ENCODE results near the gene USP49. TPM values are rescaled to one million over a fixed set of nuclear protein-coding genes. Genes with fewer than 3 reads are reported as not detected.

The USP49 gene
- total RNA-seq, 1 donor from 2014 or later, result 10.6 TPM

DNA sequence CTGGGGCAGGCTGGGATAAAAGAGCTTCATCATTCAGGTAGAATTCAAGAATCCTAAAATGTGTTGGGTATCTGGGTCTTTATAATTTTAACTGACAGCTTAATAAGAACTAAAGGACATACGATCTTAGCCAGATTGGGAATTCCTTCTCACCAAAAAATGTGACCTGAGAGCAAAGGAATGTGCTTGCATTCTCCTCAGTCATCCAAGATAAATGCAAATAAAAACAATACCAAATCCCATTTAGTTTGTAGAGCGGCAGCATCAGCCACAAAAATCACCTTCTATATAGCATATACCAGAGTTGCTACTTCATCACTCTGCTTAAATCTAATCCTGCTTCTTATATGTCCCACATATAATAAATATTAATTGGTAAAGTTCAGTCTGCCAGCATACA lies 16.9 kb downstream of the USP49 start:
- DNase-seq (ENCODE audit: low spot score in 2 of 2) (no peak), FAIRE-seq (no peak)

DNA sequence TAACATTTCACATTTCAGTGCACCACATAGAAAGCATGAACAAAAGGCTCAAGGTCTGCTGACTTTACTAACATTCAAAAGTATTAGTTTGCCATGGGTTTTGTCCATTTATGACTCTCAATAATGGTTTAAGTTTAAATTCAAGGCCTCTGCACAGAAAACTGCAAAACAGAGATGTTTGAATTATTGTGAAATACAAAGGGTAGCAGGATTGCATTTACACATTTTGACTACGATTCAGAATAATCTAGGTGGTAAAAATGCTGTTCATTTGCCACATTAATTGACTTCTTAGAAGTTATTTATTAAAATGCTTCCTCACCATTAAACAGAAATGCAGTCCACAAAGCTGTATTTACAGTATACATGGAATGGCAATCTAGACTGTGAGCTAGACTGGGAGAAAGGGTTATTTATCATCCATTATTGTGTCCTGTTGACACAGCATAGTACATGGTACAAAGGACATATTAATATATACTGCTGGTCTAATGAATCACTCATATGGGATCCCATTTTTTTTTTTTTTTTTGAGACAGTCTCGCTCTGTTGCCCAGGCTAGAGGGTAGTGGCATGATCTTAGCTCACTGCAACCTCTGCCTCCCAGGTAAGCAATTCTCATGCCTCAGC lies 18.0 kb downstream of the USP49 start:
- FAIRE-seq (no peak), DNase-seq (ENCODE audit: low spot score in 2 of 2) (no peak)

DNA sequence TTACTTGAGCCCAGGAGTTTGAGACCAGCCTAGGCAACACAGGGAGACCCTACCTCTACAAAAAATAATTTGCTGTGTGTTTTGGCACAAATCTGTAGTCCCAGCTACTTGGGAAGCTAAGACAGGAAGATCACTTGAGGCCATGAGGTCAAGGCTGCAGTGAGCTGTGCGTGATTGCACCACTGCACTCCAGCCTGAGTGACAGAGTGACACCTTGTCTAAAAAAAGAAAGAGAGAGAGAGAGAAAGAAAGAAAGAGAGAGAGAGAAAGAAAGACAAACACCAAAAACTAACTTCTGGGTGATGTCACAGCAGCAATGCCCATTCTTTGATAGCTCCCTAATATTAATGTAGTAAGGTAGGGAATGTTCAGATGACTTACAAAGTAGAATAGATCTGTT lies 20.4 kb downstream of the USP49 start:
- DNase-seq (ENCODE audit: low spot score in 2 of 2) (no peak), FAIRE-seq (no peak)

DNA sequence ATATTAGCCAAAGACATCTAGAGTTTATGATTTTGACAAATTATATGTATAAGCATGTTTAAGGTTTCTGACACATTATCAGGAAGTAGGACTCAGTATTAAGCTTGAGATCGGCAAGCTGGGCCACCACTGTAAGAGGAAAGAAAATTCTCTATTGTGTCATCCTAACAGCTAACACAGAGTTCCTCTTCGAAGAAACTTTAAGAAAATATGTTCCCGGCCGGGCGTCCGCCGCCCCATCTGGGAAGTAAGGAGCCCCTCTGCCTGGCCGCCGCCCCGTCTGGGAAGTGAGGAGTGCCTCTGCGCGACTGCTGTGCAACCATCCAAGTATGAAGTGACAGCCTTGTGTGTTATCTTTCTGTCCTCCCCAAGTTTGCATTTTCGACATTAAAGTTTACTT lies 23.0 kb downstream of the USP49 start:
- FAIRE-seq, result no peak
- no peak for DNase-seq (ENCODE audit: low spot score in 2 of 2)

DNA sequence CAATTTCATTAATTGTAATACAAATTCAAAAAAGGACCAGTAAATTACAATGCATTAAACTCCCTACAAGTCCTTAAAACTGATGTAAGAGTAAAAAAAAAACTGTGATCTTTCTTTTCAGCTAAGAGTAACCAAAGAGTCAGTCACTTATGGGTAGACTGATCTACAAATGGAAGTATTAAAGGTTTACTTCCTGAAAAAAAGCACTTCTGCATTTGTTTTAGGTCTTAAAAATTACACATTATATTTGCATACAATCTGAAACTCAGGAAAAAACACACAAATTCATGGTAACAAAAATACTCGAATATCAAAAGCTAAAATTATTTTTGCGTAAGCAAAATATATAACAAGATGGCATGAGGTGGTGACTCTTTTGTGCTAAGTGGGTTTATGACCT lies 23.5 kb downstream of the USP49 start:
- FAIRE-seq (no peak), DNase-seq (ENCODE audit: low spot score in 2 of 2) (no peak)

DNA sequence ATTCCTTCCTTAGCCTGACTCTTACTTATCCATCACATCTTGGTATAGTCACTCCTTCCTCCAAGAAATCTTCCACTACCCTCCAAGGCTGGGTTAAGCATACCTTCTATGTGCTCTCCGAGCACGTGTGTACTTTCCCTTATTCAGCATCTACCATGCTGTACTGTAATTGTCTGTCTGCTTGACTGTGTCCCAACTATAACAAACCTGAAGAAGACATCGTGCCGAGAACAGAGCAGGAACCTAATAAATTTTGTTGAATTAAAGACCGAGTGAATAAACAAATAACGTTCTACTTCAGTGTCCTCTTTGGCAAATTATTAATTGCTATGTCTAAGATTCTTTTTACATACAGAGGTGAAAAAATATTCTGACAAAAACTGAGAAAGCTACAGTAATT lies 35.8 kb downstream of the USP49 start:
- FAIRE-seq (no peak), DNase-seq (ENCODE audit: low spot score in 2 of 2) (no peak)

DNA sequence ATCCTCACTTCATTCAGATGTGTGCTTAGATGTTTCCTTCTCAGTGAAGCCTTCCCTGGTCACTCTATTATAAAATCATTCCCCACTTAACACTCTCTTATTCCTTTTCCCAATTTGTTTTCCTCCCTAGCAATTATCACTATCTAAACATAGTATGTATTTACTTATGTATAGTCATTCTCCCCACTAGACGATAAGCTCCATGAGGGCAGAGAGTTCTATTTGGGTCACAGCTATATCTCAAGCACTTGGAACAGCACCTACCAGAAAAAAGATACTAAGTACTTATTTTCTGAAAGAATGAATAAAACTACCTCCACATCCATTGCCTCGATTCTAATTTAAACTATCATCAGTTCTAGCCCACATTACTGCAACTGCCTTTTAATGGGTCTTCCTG lies 36.5 kb downstream of the USP49 start:
- no peak for FAIRE-seq
- DNase-seq (ENCODE audit: low spot score in 2 of 2), result no peak

DNA sequence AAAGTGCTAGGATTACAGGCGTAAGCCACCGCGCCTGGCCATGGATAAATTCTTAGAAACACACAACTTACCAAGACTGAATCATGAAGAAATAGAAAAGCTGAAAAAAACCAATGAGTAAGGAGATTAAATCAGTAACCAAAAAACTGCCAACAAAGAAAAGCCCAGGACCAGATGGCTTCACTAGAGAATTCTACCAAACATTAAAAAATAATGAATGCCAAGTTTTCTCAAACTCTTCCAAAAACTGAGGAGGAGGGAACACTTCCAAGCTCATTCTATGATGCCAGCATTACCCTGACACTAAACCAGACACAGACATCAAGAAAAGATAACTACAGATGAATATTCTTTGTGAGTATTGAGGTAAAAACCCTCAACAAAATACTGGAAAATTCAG lies 44.3 kb downstream of the USP49 start:
- FAIRE-seq, result no peak

DNA sequence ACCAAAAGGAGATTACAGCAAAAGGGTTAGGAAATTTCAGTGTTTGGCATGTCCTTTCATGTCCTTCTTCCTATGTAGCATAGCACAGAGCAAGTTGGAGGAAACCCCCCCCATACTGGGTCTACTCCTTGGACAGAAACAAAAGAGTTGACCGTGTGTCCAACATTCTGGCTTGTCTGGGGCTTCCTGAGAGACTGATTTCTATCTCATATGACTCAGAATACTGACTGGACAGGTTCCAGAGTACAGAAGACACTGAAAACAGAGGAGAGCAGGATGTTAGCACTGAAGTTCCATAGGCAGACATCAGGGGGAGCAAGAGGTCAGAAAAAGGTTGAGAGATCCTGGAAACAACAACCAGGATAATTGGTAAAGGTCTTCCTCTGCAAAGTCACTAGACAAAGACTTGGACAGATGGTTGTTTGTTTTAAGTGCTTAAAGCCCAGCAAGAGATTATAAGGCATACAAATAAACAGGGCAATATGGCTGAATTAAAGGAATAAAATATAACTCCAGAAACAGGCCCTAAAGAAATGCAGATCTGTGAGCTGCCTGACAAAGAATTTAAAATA lies 48.4 kb downstream of the USP49 start:
- DNase-seq (ENCODE audit: low spot score in 2 of 2), result peak; percentile 8 to 36

More for the DNA sequence above, 44.3 kb downstream of the USP49 start:
- DNase-seq (ENCODE audit: low spot score in 2 of 2), result no peak

DNA sequence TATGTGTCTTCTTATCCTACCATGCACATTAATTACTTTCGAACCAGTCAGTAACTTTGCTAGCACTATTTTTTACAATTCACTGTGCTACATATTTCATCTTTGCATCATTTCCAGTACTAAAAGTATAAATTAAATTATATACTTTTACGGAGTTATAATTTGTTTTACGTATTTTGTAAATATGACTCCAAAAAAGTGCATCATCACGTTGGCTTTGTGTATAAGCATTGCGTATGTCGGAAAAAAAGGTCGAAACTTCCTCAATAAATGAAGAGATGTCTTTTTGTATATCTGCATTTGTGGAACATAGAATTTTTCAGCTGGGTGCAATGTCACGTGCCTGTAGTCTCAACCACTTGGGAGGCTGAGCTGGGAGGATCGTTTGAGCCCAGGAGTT lies 52.0 kb downstream of the USP49 start:
- no peak for FAIRE-seq
- DNase-seq (ENCODE audit: low spot score in 2 of 2), result no peak

More for the DNA sequence above, 48.4 kb downstream of the USP49 start:
- FAIRE-seq, result no peak

DNA sequence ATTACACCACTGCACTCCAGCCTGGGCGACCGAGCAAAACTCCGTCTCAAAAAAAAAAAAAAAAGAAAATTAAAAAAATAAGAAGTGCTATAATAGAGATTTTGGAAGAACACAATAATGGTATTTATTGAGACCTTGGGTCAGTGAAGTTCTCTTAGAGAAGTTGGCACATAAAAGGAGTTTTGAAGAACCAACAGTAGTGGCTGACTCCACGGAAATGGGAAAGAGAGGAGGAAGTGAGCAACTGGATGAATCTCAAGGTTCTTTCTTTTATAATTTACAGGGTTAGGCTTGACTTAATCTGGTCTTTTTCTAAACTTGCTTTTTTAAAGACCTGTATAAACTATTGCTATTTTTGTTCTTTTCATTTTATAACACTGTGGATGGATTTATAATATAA lies 54.8 kb downstream of the USP49 start:
- DNase-seq (ENCODE audit: low spot score in 2 of 2), result no peak
- FAIRE-seq, result no peak

DNA sequence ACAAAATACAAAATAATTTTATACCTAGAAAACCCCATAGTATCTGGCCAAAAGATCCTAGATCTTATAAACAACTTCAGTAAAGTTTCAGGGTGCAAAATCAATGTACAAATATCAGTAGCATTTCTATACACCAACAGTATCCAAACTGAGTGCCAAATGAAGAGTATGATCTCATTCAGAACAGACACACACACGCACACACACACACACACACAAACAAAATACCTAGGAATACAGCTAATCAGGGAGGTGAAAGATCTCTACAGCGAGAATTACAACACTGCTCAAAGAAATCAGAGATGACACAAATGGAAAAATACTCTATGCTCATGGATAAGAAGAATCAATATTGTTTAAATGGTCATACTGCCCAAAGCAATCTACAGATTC lies 58.5 kb downstream of the USP49 start:
- no peak for FAIRE-seq
- DNase-seq (ENCODE audit: low spot score in 2 of 2), result no peak

DNA sequence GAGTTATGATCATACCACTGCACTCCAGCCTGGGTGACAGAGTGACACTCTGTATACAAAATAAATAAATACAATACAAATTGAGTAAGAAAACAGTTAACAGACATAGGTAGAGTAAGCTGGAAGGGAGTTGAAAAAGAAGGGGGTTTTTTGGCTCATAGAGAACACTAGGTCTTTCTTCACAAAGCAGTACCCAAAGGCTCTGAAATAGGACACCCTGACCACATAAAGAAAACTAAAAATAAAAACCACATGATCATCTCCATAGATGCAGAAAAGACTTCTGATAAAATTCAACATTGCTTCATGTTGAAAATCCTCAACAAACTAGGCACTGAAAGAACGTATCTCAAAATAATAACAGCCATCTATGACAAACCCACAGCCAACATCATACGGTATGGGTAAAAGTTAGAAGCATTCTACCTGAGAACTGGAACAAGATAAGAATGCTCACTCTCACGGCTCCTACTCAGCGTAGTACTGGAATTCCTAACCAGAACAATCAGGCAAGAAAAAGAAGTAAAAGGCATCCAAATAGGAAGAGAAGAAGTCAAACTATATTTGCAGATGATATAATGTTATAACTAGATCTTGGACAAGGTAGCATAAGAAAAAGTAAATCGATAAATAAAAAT lies 59.0 kb downstream of the USP49 start:
- FAIRE-seq (no peak), DNase-seq (ENCODE audit: low spot score in 2 of 2) (no peak)

DNA sequence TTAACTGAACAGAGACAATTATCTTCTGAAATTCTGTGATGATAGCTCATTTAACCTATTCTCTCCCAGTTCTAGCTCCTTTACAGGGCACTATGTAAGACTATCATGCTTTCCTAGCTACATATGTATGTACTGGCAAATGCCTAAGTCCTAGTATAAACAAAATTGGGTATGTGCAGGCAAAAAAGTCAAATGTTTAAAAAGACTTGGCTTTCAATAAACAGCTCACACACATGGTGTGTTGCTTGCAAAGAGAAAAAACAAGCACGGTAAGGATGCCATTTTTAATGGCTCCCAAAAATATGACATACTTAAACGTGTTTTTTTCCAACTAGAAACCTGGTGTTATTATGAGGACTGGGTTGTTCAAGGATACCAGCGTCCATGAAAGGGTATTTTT lies 62.9 kb downstream of the USP49 start:
- FAIRE-seq (no peak), DNase-seq (ENCODE audit: low spot score in 2 of 2) (no peak)

DNA sequence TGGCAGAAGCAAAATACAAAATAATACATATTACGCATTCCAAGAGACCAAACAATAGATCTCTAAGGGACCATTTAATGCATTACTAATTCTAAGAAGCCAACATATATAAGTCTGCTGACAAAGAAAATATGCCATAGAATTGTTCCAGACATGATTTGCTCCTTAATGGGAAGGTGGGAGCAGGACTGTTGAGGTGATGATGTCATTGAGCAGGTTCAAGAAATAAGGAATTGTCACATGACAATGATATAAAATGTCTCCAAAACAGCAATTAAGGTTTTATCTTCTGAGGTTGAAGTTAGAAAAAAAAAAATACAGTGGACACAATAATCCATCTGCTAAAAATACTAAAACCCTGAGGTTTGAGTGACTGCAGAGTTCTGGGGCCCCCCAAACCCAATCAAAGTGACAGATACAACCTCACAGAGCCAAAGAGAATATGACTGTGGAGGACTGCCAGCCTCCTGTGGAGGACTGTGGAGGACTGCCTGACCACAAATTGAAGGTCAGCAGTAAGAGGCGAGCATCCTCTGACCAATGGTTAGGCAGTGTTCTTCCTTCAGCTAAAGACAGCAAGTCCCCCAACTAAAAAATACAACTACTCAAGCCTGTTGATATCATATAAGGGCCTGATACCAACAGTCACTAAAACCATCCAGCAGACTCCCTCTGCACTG lies 68.7 kb downstream of the USP49 start:
- FAIRE-seq (no peak), DNase-seq (ENCODE audit: low spot score in 2 of 2) (no peak)

DNA sequence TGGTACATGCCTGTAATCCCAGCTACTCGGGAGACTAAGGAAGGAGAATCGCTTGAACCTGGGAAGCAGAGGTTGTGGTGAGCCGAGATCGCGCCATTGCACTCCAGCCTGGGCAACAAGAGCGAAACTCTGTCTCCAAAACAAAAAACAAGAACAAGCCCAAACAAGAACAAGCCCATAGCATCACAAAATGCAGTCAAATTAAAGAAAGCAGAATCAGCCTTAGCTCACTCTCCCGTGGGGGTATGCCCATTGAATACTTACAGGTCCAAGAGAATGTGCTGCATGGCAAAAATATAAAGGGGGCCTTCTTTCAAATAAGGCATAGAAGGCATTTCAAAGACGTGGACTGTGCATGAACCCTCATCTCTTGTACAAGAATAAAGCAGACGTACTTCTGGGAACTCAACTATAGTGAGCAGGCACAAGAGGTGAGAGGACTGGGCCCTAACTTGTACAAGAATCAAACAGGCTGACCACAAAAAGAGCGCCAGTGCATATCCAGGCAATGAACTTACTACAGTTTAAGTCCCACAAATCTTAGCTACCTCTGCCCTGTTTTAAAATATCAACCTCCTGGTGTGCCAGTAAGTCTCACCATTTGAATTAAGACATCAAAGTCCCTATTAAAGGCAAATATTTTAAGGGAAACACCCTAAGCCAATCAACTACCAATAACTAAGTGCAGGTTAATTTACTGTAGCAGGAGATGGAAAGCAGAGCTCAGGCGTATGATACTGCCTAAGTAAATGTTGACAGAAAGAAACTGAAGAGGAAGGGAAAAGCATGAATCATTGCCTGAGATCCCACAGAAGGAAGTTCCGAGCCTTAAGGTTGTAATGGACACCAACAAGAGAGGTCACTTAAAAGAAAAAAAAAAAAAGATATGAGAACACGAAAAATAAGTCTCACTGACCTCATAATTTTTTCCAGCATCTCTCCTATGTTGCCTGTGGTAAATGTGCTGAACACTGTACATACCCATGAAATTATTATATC lies 70.3 kb downstream of the USP49 start:
- FAIRE-seq (no peak), DNase-seq (ENCODE audit: low spot score in 2 of 2) (no peak)

DNA sequence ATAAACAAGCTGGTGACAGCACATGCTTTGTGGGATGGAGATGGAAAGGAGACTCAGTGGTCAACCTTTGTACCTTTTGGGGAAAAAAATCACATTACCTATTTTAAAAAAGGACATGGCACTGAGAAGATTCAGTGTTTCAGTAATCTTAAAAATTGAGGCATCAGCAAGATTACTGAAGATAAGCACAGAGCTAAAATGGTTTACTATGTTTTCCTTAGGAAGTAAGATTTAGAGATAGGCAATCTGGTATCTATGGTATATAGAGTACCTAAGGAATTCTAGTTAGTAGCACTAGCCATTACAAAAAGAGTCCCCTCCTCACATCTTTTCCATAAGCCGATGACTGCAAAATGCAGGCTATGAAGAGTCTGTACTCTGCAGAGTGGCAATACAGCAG lies 72.0 kb downstream of the USP49 start:
- DNase-seq (ENCODE audit: low spot score in 2 of 2) (no peak), FAIRE-seq (no peak)

DNA sequence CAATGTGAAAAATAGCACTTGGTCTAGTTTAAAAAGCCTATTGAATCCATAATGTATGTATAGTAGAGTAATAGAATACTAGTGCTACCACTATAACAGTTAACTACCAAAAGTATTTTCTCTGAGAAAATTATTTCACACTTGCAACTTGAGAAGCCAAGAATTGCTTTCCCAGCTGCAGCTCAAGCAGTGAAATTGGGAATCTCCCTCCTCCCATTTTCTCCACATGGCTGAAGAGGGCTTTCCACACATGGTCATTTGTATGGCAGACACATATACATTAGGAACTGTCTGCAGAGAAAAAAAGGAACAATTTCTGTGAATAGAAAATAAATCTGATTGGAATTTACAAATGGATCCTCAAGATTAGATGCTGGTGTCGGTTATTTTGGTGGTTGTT lies 73.2 kb downstream of the USP49 start:
- no peak for FAIRE-seq
- DNase-seq (ENCODE audit: low spot score in 2 of 2), result no peak

DNA sequence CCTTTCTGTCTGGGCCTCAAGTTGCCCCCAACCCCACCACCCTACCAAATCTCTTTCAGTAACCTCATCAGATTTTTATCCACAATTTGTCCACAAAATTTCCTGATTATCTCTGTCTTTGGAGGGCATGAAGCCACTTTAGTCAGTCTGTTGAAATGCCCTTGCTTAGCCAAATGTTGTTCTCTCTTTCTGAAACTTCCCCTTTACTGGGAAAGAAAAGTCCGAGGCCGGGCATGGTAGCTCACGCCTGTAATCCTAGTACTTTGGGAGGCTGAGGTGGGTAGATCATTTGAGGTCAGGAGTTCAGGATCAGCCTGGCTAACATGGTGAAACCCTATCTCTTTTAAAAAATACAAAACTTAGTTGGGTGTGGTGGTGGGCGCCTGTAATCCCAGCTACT lies 73.9 kb downstream of the USP49 start:
- FAIRE-seq (no peak), DNase-seq (ENCODE audit: low spot score in 2 of 2) (no peak)

DNA sequence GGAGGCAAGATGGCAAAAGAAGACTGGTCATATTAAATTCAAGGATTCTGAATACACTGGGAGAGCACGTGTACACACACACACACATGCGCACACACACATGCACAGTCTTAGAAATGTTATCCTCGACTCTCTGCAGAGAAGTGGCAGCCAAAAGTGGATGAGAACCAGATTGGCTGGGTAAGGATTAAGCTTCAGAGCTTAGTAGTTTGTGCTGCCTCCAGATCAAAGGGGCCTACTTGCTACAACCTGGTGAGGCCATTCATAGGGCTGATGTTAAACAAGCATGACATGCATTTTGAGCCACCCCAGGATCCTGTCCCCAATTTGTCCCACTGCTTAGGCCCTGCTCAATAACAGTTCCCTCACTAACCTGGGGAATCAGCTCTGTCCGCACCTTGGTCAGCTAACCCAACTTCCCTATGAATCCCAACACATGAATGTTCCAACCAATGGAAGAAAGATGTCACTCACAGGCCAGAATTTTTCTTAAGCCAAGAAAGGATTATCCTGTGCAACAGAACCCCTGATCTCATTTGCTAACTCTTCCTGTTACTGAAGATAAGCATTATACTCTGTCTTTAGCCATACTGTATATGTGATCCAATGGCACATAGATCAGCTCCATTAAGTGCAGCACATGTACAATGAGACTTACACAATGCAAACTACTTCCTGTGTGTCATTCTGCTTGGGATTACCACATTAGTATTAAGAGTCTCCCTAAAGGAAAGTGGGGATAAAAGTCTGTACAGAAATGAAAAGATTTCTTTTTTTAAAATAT lies 76.7 kb downstream of the USP49 start:
- no peak for FAIRE-seq

More for the DNA sequence above, 76.7 kb downstream of the USP49 start:
- no peak for DNase-seq (ENCODE audit: low spot score in 2 of 2)
